OCI-LY7 (cell line): ENCODE results near the gene TSPAN5.

Experiments
- EZH2phosphoT487 ChIP-seq: fragments of 200-600 bp; sonication (generic); IDR thresholded peaks from 2 replicates; pipeline ENCODE4 v1.6.1; 2018; ENCODE audit warnings: low read depth, borderline replicate concordance, mild to moderate bottlenecking, mixed run types, antibody characterized with exemption, low read length, moderate library complexity, mixed read lengths
- TF ChIP-seq, protein P1 (sequence below): fragments of 200-600 bp; sonication (generic); conservative IDR thresholded peaks from 2 replicates; pipeline ENCODE4 v1.5.1; 2014; ENCODE audit warnings: mild to moderate bottlenecking, antibody characterized with exemption, low read length, moderate library complexity, mixed read lengths

DNA sequence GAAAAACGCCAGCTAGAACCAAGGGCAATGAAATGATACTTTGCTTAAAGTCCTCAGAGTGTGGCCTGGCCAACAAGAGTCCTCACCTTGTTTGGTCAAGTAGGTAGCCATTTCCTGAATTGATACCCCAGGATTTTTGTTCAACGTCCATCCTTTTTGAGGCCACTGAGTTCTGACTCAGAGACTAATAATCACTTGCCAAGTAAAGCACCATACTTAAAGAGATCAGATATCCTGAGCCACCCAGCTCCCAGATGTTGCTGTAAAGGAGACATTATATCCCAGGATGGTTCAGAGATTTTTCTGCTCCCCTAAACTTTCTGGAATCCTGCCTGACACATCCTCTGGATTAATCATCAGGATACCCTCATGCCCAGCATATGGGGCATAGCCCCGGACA is 206.3 kb downstream of the TSPAN5 start:
- TF ChIP-seq, protein P1, sequence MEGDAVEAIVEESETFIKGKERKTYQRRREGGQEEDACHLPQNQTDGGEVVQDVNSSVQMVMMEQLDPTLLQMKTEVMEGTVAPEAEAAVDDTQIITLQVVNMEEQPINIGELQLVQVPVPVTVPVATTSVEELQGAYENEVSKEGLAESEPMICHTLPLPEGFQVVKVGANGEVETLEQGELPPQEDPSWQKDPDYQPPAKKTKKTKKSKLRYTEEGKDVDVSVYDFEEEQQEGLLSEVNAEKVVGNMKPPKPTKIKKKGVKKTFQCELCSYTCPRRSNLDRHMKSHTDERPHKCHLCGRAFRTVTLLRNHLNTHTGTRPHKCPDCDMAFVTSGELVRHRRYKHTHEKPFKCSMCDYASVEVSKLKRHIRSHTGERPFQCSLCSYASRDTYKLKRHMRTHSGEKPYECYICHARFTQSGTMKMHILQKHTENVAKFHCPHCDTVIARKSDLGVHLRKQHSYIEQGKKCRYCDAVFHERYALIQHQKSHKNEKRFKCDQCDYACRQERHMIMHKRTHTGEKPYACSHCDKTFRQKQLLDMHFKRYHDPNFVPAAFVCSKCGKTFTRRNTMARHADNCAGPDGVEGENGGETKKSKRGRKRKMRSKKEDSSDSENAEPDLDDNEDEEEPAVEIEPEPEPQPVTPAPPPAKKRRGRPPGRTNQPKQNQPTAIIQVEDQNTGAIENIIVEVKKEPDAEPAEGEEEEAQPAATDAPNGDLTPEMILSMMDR: no peak
- TF ChIP-seq EZH2phosphoT487: no peak
